Activated CD4-positive, alpha-beta memory T cell treated with anti-CD3 and anti-CD28 coated beads, Interleukin-2, amount 10 ng/mL, durations not matched to agents 7 days and 5 days (primary cell): Measurements from ENCODE around the gene SULT1B1. TPM values are rescaled to one million over a fixed set of nuclear protein-coding genes. Genes with fewer than 3 reads are reported as not detected.

Source experiments
- CTCF ChIA-PET: fragments of 350-600 bp; sonication (Branson Sonifier 250); formaldehyde crosslinking; loops from one replicate; lab custom pipeline; 2021; ENCODE audit warnings: antibody characterized with exemption, inconsistent platforms; lab: Charles Lee
- POLR2A ChIA-PET: fragments of 350-600 bp; sonication (Branson Sonifier 250); formaldehyde crosslinking; loops from one replicate; lab custom pipeline; 2021; ENCODE audit warnings: antibody characterized with exemption; lab: Charles Lee
- DNase-seq: peaks from one replicate; pipeline ENCODE4 v3.0.0-alpha.2; 2020
- H3K27ac Mint-ChIP-seq: one replicate; pipeline ENCODE4 v1.8.0; 2021; ENCODE audit warnings: mild to moderate bottlenecking, mixed read lengths
- H3K27me3 Mint-ChIP-seq: one replicate; pipeline ENCODE4 v1.8.0; 2021; ENCODE audit warnings: mixed read lengths
- H3K36me3 Mint-ChIP-seq: one replicate; pipeline ENCODE4 v1.8.0; 2021; ENCODE audit warnings: low read depth, mixed read lengths
- H3K4me1 Mint-ChIP-seq: one replicate; pipeline ENCODE4 v1.8.0; 2021; ENCODE audit warnings: mixed read lengths
- H3K4me3 Mint-ChIP-seq: one replicate; pipeline ENCODE4 v1.8.0; 2021; ENCODE audit warnings: mild to moderate bottlenecking, mixed read lengths
- H3K9me3 Mint-ChIP-seq: one replicate; pipeline ENCODE4 v1.8.0; 2021; ENCODE audit warnings: mixed read lengths
- total RNA-seq, 2 experiments: library from RNA; stranded (reverse); gene quantifications; one replicate each; pipeline ENCODE4 v1.2.3, GENCODE V29; 2021

SULT1B1 gene
- total RNA-seq, 2 experiments from 2014 or later: 3.7 to 3.9 TPM

GRCh38 chr4:69738872-69739271, 21.5 kb downstream of the SULT1B1 start:
- no peaks in the 10 kb centered on the region for H3K36me3 Mint-ChIP-seq
- H3K27me3 Mint-ChIP-seq: no peaks in the 10 kb centered on the region
- ChIA-PET CTCF (no interaction called here), POLR2A (no interaction called here)
- DNase-seq: no peak
- H3K27ac Mint-ChIP-seq: no peak overlapping the region
- no peaks in the 10 kb centered on the region for H3K4me1 Mint-ChIP-seq
- H3K9me3 Mint-ChIP-seq: peaks cover 4% of the 10 kb centered on the region
- H3K4me3 Mint-ChIP-seq: no peak overlapping the region

GRCh38 chr4:69735119-69735518, 25.3 kb downstream of the SULT1B1 start:
- no peak for DNase-seq
- ChIA-PET CTCF (no interaction called here), POLR2A (no interaction called here)
- H3K4me1 Mint-ChIP-seq: no peaks in the 10 kb centered on the region
- no peak overlapping the region for H3K27ac Mint-ChIP-seq
- no peaks in the 10 kb centered on the region for H3K36me3 Mint-ChIP-seq
- no peaks in the 10 kb centered on the region for H3K9me3 Mint-ChIP-seq
- H3K4me3 Mint-ChIP-seq: no peak overlapping the region
- no peaks in the 10 kb centered on the region for H3K27me3 Mint-ChIP-seq

- Mint-ChIP-seq H3K27ac (no peak overlapping the region), H3K27me3 (no peaks in the 10 kb centered on the region), H3K4me3 (no peak overlapping the region), H3K36me3 (no peaks in the 10 kb centered on the region), H3K4me1 (no peaks in the 10 kb centered on the region), H3K9me3 (no peaks in the 10 kb centered on the region)
- DNase-seq: no peak
- CTCF ChIA-PET: no interaction called here
- POLR2A ChIA-PET: no interaction called here
Measured at GRCh38 chr4:69731847-69732246, 28.6 kb downstream of the SULT1B1 start.

GRCh38 chr4:69731241-69731640, 29.2 kb downstream of the SULT1B1 start:
- no peaks in the 10 kb centered on the region for H3K36me3 Mint-ChIP-seq
- DNase-seq: no peak
- H3K27ac Mint-ChIP-seq: no peak overlapping the region
- no peaks in the 10 kb centered on the region for H3K4me1 Mint-ChIP-seq
- ChIA-PET CTCF (no interaction called here), POLR2A (no interaction called here)
- no peaks in the 10 kb centered on the region for H3K27me3 Mint-ChIP-seq
- H3K9me3 Mint-ChIP-seq: no peaks in the 10 kb centered on the region
- H3K4me3 Mint-ChIP-seq: no peak overlapping the region

- H3K27me3 Mint-ChIP-seq: no peaks in the 10 kb centered on the region
- POLR2A ChIA-PET: no interaction called here
- no peak for DNase-seq
- no peaks in the 10 kb centered on the region for H3K4me1 Mint-ChIP-seq
- CTCF ChIA-PET: no interaction called here
- no peaks in the 10 kb centered on the region for H3K36me3 Mint-ChIP-seq
- H3K9me3 Mint-ChIP-seq: no peaks in the 10 kb centered on the region
- H3K27ac Mint-ChIP-seq: no peak overlapping the region
- no peak overlapping the region for H3K4me3 Mint-ChIP-seq
Measured at GRCh38 chr4:69730002-69730401, 30.4 kb downstream of the SULT1B1 start.

- Mint-ChIP-seq H3K4me3 (no peak overlapping the region), H3K9me3 (no peaks in the 10 kb centered on the region), H3K27ac (no peak overlapping the region), H3K27me3 (no peaks in the 10 kb centered on the region), H3K4me1 (no peaks in the 10 kb centered on the region), H3K36me3 (no peaks in the 10 kb centered on the region)
- no peak for DNase-seq
- ChIA-PET CTCF (no interaction called here), POLR2A (no interaction called here)
Measured at GRCh38 chr4:69727926-69728325, 32.5 kb downstream of the SULT1B1 start.

GRCh38 chr4:69727426-69727825, 33.0 kb downstream of the SULT1B1 start:
- Mint-ChIP-seq H3K27me3 (no peaks in the 10 kb centered on the region), H3K4me3 (no peak overlapping the region)
- CTCF ChIA-PET: no interaction called here

GRCh38 chr4:69726971-69727370, 33.4 kb downstream of the SULT1B1 start:
- ChIA-PET CTCF (no interaction called here), POLR2A (no interaction called here)
- no peak for DNase-seq
- no peaks in the 10 kb centered on the region for H3K4me1 Mint-ChIP-seq
- H3K27me3 Mint-ChIP-seq: no peaks in the 10 kb centered on the region
- H3K4me3 Mint-ChIP-seq: no peak overlapping the region
- H3K27ac Mint-ChIP-seq: no peak overlapping the region
- no peaks in the 10 kb centered on the region for H3K9me3 Mint-ChIP-seq
- no peaks in the 10 kb centered on the region for H3K36me3 Mint-ChIP-seq

More at GRCh38 chr4:69727426-69727825, 33.0 kb downstream of the SULT1B1 start:
- POLR2A ChIA-PET: no interaction called here
- Mint-ChIP-seq H3K36me3 (no peaks in the 10 kb centered on the region), H3K27ac (no peak overlapping the region), H3K9me3 (no peaks in the 10 kb centered on the region), H3K4me1 (no peaks in the 10 kb centered on the region)
- DNase-seq: no peak

- CTCF ChIA-PET: no interaction called here
- DNase-seq: no peak
- no peaks in the 10 kb centered on the region for H3K4me1 Mint-ChIP-seq
- H3K27ac Mint-ChIP-seq: no peak overlapping the region
- H3K9me3 Mint-ChIP-seq: no peaks in the 10 kb centered on the region
- no peak overlapping the region for H3K4me3 Mint-ChIP-seq
- POLR2A ChIA-PET: no interaction called here
- H3K27me3 Mint-ChIP-seq: no peaks in the 10 kb centered on the region
- H3K36me3 Mint-ChIP-seq: no peaks in the 10 kb centered on the region
Measured at GRCh38 chr4:69718396-69719271, 41.8 kb downstream of the SULT1B1 start.

- H3K27me3 Mint-ChIP-seq: no peaks in the 10 kb centered on the region
- H3K27ac Mint-ChIP-seq: no peak overlapping the region
- no peaks in the 10 kb centered on the region for H3K9me3 Mint-ChIP-seq
- ChIA-PET POLR2A (no interaction called here), CTCF (no interaction called here)
- no peaks in the 10 kb centered on the region for H3K36me3 Mint-ChIP-seq
- H3K4me3 Mint-ChIP-seq: no peak overlapping the region
- DNase-seq: no peak
- no peaks in the 10 kb centered on the region for H3K4me1 Mint-ChIP-seq
Measured at GRCh38 chr4:69717778-69718177, 42.6 kb downstream of the SULT1B1 start.

- no peaks in the 10 kb centered on the region for H3K4me1 Mint-ChIP-seq
- CTCF ChIA-PET: no interaction called here
- H3K27me3 Mint-ChIP-seq: no peaks in the 10 kb centered on the region
- no peaks in the 10 kb centered on the region for H3K36me3 Mint-ChIP-seq
- POLR2A ChIA-PET: no interaction called here
- no peak overlapping the region for H3K4me3 Mint-ChIP-seq
- H3K9me3 Mint-ChIP-seq: no peaks in the 10 kb centered on the region
- DNase-seq: no peak
- H3K27ac Mint-ChIP-seq: no peak overlapping the region
Measured at GRCh38 chr4:69716654-69717053, 43.8 kb downstream of the SULT1B1 start.

- no peak overlapping the region for H3K27ac Mint-ChIP-seq
- no peak overlapping the region for H3K4me3 Mint-ChIP-seq
- H3K4me1 Mint-ChIP-seq: no peaks in the 10 kb centered on the region
- CTCF ChIA-PET: no interaction called here
- no peak for DNase-seq
- no peaks in the 10 kb centered on the region for H3K36me3 Mint-ChIP-seq
- POLR2A ChIA-PET: no interaction called here
- H3K9me3 Mint-ChIP-seq: peaks cover 6% of the 10 kb centered on the region
- no peaks in the 10 kb centered on the region for H3K27me3 Mint-ChIP-seq
Measured at GRCh38 chr4:69714086-69714485, 46.3 kb downstream of the SULT1B1 start.

- no peak overlapping the region for H3K4me3 Mint-ChIP-seq
- no peaks in the 10 kb centered on the region for H3K27me3 Mint-ChIP-seq
- H3K9me3 Mint-ChIP-seq: peaks cover 6% of the 10 kb centered on the region
- no peaks in the 10 kb centered on the region for H3K36me3 Mint-ChIP-seq
- ChIA-PET CTCF (no interaction called here), POLR2A (no interaction called here)
- H3K27ac Mint-ChIP-seq: no peak overlapping the region
- DNase-seq: no peak
- H3K4me1 Mint-ChIP-seq: no peaks in the 10 kb centered on the region
Measured at GRCh38 chr4:69713593-69713992, 46.8 kb downstream of the SULT1B1 start.

GRCh38 chr4:69710580-69710979, 49.8 kb downstream of the SULT1B1 start:
- no peaks in the 10 kb centered on the region for H3K36me3 Mint-ChIP-seq
- no peak overlapping the region for H3K4me3 Mint-ChIP-seq
- H3K4me1 Mint-ChIP-seq: no peaks in the 10 kb centered on the region
- peaks cover 6% of the 10 kb centered on the region for H3K9me3 Mint-ChIP-seq
- no peak overlapping the region for H3K27ac Mint-ChIP-seq
- CTCF ChIA-PET: no interaction called here
- POLR2A ChIA-PET: no interaction called here
- no peaks in the 10 kb centered on the region for H3K27me3 Mint-ChIP-seq
- DNase-seq: no peak
